ENCODE measurements around the gene AMIGO2. TPM values are rescaled to one million over a fixed set of nuclear protein-coding genes. Genes with fewer than 3 reads are reported as not detected.

AMIGO2 gene
- total RNA-seq, 1 donor from 2014 or later: 16.9 TPM

- no peaks in the 10 kb centered on the region for H3K36me3 Mint-ChIP-seq (ENCODE audit: unreplicated experiment)
- no peaks in the 10 kb centered on the region for H3K9me3 Mint-ChIP-seq (ENCODE audit: unreplicated experiment)
- peaks cover 92% of the 10 kb centered on the region for H3K4me1 Mint-ChIP-seq (ENCODE audit: unreplicated experiment)
- H3K4me3 Mint-ChIP-seq (ENCODE audit: unreplicated experiment): no peak overlapping the region
- DNase-seq (ENCODE audit: extremely low spot score, unreplicated experiment): no peak
- no peak for TF ChIP-seq CTCF (IDR thresholded peaks at IDR 0.05)
- H3K27ac Mint-ChIP-seq (ENCODE audit: unreplicated experiment): peak overlapping the region; percentile 74
- no peaks in the 10 kb centered on the region for H3K27me3 Mint-ChIP-seq (ENCODE audit: unreplicated experiment)
Measured at GRCh38 chr12:47082796-47083621, 3.2 kb upstream of the AMIGO2 start.

GRCh38 chr12:47082283-47082682, 2.5 kb upstream of the AMIGO2 start:
- peak overlapping the region; percentile 74 for H3K27ac Mint-ChIP-seq (ENCODE audit: unreplicated experiment)
- no peaks in the 10 kb centered on the region for H3K36me3 Mint-ChIP-seq (ENCODE audit: unreplicated experiment)
- DNase-seq (ENCODE audit: extremely low spot score, unreplicated experiment): no peak
- H3K4me3 Mint-ChIP-seq (ENCODE audit: unreplicated experiment): no peak overlapping the region
- H3K27me3 Mint-ChIP-seq (ENCODE audit: unreplicated experiment): no peaks in the 10 kb centered on the region
- TF ChIP-seq CTCF (IDR thresholded peaks at IDR 0.05): no peak
- H3K4me1 Mint-ChIP-seq (ENCODE audit: unreplicated experiment): peaks cover 92% of the 10 kb centered on the region
- H3K9me3 Mint-ChIP-seq (ENCODE audit: unreplicated experiment): no peaks in the 10 kb centered on the region

GRCh38 chr12:47080725-47081502, 1.2 kb upstream of the AMIGO2 start:
- Mint-ChIP-seq H3K27ac (ENCODE audit: unreplicated experiment) (peak overlapping the region; percentile 92), H3K9me3 (ENCODE audit: unreplicated experiment) (no peaks in the 10 kb centered on the region), H3K4me1 (ENCODE audit: unreplicated experiment) (peaks cover 87% of the 10 kb centered on the region), H3K27me3 (ENCODE audit: unreplicated experiment) (no peaks in the 10 kb centered on the region), H3K36me3 (ENCODE audit: unreplicated experiment) (peaks cover 4% of the 10 kb centered on the region), H3K4me3 (ENCODE audit: unreplicated experiment) (peak overlapping the region; percentile 82)
- no peak for DNase-seq (ENCODE audit: extremely low spot score, unreplicated experiment)
- no peak for TF ChIP-seq CTCF (IDR thresholded peaks at IDR 0.05)

- Mint-ChIP-seq H3K27me3 (ENCODE audit: unreplicated experiment) (no peaks in the 10 kb centered on the region), H3K9me3 (ENCODE audit: unreplicated experiment) (no peaks in the 10 kb centered on the region), H3K27ac (ENCODE audit: unreplicated experiment) (peak overlapping the region; percentile 92), H3K4me1 (ENCODE audit: unreplicated experiment) (peaks cover 80% of the 10 kb centered on the region), H3K36me3 (ENCODE audit: unreplicated experiment) (peaks cover 4% of the 10 kb centered on the region), H3K4me3 (ENCODE audit: unreplicated experiment) (peak overlapping the region; percentile 82)
- DNase-seq (ENCODE audit: extremely low spot score, unreplicated experiment): peak; percentile 84
- no peak for TF ChIP-seq CTCF (IDR thresholded peaks at IDR 0.05)
Measured at GRCh38 chr12:47079981-47080724, 394 bp upstream of the AMIGO2 start.
